HG03575 (cell line): ENCODE data around the gene CENPL.
"Not testable (repeated sequence)": the region's sequence is repeated elsewhere in the genome, so short reads cannot be mapped to it uniquely, and the experiment has no call there.

ENCODE experiments used
- ATAC-seq: cut with Tn5 transposase; IDR thresholded peaks from one replicate; pipeline ENCODE4 v1.9.1; 2021; ENCODE audit not compliant: unreplicated experiment, insufficient number of reproducible peaks, low FRiP score; ENCODE audit errors: extremely low read depth

CENPL gene

GRCh38 chr1:173770330-173770729, 54.4 kb downstream of the CENPL start:
- ATAC-seq = not testable (repeated sequence)

- ATAC-seq = no peak
Measured at GRCh38 chr1:173768827-173769226, 55.9 kb downstream of the CENPL start.

- no peak for ATAC-seq
Measured at GRCh38 chr1:173768206-173768605, 56.5 kb downstream of the CENPL start.

GRCh38 chr1:173764331-173764730, 60.4 kb downstream of the CENPL start:
- not testable (repeated sequence) for ATAC-seq

GRCh38 chr1:173758980-173759379, 65.7 kb downstream of the CENPL start:
- ATAC-seq = no peak

GRCh38 chr1:173758110-173758509, 66.6 kb downstream of the CENPL start:
- ATAC-seq = no peak

- ATAC-seq = no peak
Measured at GRCh38 chr1:173757666-173758065, 67.0 kb downstream of the CENPL start.

- no peak for ATAC-seq
Measured at GRCh38 chr1:173753830-173754229, 70.9 kb downstream of the CENPL start.
